ENCODE measurements around the gene BTBD16.

The BTBD16 gene

DNA sequence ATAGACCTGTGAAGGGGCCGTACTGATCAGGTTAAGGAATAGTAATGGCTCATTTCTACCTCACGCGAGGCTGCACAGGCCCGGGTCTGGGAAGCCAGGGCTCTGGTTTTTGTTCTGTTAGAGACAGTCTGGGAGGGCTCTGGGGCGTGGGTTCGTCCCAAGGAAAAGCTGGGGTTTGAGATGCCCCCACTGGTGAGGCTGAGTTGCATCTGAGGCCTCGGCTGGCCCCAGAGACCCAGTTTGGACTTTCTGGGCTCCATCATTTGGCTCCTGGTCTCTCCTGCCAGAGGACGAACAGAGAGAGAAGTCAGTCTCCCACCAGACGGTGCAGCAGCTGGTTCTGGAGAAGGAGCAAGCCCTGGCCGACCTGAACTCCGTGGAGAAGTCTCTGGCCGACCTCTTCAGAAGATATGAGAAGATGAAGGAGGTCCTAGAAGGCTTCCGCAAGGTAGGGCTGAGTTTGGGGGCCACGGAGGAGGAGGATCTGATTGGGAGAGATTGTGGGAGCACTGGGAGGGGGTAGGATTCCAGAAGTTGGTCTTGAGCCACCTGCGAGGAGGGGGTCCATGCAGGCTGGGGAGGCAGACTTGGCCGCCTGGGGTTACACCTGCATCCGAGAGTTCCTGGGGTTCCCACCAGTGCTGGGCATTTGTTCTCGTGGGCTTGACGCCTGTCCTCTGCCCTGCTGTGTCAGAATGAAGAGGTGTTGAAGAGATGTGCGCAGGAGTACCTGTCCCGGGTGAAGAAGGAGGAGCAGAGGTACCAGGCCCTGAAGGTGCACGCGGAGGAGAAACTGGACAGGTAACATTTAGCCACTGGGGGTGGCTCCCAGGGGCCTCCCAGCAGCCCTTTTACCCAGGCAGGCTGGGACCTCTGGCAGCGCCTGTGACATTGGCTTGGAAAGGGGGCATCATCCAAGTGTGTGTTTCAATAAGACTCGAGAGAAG is 22.5 kb upstream of the BTBD16 start:
- no peak for DNase-seq (ENCODE audit: low read depth in 2 of 2)

DNA sequence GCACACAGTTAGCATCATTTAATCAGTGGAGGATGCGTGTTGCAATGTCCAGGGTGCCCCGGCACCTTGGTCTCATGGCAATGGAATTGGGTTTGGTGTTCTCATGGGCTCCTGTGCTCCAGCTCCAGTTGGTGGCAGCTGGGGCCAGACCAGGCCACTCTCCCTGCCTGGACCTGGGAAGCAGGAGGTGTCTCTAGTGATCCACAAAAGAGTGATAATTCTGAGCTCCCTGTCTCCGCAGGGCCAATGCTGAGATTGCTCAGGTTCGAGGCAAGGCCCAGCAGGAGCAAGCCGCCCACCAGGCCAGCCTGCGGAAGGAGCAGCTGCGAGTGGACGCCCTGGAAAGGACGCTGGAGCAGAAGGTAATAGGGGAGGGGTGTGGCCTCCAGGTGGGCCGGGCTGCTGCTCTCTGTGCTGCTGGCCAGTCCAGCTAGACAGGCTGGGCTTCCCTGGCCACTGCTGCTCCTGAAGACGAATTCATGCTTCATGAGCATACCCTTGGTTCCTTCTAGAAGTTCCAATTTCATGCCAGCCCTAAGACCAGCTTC is 21.7 kb upstream of the BTBD16 start:
- DNase-seq (ENCODE audit: low read depth in 2 of 2): no peak

DNA sequence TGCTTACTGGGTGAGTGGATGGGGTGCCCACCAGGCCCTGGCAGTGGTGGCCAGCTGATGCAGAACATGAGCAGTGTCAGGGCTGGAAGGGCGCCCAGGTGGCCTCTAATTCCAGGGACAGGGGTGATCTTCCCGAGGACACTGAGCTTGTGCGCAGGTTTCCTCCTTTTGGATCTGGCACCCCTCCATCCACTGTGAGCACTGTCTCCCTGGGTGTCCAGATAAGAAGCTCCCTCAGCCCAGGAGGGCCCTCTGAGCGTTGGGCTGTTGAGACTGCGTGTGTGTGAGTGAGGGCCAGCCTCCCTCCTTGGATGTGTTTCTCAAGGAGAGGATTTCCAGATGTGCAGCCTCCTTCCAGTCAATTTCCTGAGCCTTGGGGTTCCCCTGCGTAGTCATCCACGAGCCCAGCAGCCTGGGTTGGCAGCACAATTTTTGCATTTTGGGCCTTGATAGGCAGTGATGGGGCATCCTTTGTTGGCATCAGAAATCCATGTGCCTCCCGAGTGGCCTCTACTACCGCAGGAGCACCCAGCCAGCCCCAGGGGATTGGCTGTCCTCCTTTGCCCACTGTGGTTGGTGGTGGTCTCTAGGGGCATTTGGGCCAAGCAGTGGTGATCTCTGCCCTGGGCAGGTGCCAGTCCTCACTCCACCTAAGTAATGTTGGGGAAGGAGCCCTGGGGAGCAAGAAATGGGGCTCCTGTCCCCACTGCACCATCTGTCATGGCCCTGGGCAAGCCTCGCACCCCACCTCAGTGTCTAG is 20.9 kb upstream of the BTBD16 start:
- DNase-seq (ENCODE audit: low read depth in 2 of 2): no peak

DNA sequence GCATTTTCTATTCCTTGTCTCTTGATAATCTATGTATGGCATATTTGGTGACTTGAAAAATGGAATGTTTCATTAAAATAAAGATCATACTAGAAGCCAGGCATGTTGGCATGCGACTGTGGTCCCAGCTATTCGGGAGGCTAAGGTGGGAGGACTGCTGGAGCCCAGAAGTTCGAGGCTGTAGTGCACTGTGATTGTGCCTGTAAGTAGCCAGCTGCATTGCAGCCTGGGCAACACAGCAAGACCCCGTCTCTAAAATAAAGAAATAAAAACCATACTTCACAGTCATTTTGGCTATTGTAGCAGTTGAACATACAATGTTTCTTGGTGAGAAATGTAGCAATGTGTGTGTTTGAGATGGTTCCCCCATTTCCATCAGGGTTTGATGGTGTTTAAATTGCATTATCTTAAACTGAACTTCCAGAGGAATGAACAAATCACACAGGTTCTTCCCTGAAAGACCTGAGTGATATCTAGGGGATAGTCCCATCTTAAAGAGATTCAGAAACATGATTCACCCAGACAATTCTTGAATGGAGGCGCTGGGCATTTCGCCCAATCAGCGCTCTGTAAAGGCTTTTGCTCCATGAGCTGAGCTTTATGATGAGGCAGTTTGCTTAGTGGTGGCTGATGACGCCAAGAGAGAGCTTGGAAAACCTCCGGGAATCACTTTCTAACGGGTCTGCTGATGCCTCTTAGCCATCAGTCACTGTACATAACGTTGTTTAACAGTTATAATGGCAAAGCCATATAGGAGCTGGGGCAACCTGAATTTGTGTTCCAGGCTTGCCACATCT is 19.4 kb upstream of the BTBD16 start:
- no peak for DNase-seq (ENCODE audit: low read depth in 2 of 2)

DNA sequence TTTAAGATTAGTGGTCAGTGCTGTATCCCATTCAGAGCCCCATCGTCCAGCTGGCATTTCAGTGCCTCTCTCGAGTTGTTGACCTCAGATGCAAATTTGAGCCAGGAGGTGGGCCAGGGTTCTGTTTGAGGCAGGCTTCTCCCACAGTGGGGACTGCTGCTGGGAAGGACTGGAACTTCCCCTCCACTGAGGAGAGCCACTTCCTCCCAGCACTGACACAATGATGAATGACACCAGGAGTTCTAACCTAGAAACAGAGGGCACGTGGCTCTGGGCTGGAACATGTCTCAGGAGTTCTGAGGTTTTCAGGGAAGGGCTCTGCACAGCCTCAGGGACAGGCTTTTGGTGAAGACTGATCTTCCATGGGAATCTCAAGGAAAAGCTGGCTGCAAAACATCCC is 18.3 kb upstream of the BTBD16 start:
- DNase-seq (ENCODE audit: low read depth in 2 of 2): no peak

DNA sequence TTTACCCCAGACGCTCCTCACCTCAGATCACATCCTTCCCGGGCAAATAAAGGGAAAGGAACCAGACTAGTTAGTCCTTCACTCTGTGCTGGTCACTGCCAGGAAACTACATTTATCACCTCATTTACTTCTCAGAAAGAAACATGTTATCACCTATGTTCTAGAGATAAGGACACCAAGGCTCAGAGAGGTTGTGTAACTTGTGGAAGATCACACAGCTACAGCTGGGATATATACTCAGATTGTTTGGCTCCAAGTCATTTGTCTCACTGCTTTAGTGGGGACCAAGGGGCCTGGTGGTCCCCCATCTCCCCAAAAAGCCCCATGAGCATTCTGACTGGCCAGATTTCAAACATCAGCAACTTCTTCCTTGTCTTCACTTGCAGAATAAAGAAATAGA is 17.5 kb upstream of the BTBD16 start:
- DNase-seq (ENCODE audit: low read depth in 2 of 2): no peak

DNA sequence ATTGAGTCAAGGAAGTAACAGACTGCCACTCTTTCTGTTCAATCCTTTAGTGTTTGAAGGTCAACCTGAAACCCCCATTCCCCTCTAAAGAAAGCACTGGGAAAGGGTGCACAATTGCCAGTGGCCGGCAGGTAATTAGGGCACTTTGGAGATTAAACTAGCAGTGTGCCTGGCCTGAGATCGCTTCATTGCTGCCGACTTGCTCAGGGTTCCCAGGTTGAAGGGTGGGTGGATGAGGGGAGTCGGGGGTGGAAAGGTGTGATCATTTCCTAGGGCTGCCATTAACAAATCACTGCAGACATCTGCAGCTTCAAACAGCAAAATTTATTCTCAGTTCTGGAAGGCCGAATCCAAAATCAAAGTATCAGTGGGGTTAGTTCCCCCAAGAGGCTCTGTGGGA is 16.3 kb upstream of the BTBD16 start:
- no peak for DNase-seq (ENCODE audit: low read depth in 2 of 2)

DNA sequence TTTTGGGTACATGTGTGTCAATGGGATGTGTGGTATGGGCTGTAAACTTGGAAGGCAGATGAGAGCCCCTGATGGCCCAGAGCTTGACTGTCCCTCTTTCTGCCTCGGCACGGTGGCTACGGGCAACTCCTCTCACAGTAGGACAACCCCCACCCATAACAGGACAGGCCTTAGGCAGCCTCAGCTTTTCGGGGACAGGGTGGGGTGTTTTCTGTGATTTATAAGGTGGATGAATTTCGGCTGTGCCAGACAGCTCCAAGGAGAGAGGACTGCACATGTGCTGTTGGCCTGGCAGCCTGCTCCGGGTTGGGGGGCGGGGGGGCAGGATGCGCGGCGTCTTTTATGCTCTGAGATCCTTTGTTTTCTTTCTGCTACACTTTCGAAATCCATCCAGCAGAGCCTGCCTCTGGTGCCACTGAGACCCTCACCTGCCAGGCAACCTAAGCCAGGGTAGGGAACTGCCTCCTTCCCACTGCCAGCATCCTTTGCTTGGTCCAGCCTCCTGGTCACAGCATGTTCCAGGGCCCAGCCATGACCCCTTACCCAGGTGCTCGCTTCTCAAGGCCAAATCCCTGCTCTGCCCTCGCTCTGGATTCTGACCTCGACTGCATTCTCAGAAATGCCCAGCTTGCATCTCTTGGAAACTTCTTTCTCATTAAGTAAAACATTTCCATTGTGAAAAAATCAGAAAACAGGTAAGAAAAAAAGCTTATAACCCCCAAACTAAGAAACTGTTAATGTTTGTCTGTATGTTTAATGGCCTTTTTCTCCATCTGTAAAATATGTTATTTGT is 15.4 kb upstream of the BTBD16 start:
- DNase-seq (ENCODE audit: low read depth in 2 of 2): no peak

DNA sequence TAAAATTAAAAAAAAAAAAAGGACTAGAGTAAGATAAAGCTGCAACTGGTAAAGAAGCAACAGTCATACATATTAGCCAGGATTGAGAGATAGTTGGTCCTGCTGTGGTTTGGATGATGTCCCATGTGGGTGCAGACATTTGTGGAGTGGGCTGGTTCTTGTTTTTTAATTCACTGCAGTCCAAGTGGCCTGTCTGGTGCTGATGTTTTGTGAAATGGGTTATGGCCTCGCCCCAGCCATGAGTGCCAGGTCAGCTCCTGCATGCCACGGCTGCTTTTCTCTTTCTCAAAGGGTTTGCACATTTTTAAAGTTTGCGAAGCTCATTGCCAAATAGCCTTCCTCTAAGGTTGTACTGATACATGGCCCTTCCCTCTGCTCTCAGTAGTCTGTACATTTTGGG is 14.1 kb upstream of the BTBD16 start:
- DNase-seq (ENCODE audit: low read depth in 2 of 2): no peak

DNA sequence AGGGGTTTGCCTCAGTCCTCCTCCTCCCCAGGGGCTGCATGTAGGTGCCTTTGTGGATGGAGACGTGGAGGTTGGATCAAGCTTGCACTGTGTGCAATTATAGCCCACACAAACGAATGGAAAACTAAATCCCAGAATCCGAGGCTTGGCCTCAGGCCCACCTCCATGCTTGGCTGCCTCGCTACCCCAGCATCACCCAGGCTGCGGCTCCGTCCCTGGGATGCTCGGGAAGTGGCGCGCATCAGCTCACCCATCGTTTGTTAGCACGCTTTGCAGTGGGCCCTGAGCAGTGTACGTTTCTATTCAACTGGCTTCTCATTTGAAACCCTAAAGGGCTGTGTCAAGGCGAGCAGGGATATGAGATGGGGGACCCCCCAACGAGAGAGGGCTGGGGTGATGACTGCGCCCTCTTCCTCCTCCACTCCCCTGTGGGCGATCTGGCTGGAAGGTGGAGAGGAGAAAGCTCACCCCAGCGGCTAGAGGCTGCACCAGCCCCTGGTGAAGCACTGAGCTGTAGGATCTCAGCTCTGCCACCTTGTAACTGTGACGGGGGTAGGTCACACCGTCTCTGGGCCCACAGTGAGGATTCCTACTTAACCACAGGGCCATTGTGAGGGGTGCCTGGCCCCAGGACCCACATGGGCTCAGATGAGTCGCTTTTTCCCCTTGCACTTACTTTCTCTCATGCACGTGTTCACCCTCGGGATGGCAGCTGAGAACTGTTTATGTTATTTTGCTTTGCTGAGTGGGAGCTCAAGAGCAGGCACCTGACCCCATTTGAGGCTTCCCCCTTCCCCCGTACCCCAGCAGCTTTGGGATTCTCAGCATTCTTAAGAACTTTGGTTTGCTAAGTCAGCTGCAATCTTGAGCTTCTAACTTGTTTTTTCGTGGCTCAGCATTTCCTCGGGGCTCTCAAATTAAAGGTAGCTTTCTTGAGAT is 12.7 kb upstream of the BTBD16 start:
- no peak for DNase-seq (ENCODE audit: low read depth in 2 of 2)

DNA sequence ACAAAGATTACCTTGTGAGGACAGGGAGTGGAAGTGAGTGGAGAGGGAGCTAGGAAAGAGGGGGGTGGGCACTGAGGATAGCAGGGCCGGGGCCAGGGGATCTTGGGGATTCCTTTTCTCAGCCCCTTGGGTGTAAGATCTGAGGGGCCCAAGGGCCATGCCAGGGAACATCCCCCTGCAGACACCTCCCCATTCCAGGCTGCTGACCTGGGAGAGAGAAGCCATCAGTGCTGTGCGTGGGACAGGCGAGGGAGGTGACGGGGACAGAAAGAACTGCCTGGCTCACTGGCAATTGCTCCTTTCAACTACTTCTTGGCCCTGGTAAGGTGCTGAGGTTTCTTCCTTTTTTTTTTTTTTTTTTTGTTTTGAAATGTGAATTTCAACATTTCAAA is 12.0 kb upstream of the BTBD16 start:
- DNase-seq (ENCODE audit: low read depth in 2 of 2): no peak

DNA sequence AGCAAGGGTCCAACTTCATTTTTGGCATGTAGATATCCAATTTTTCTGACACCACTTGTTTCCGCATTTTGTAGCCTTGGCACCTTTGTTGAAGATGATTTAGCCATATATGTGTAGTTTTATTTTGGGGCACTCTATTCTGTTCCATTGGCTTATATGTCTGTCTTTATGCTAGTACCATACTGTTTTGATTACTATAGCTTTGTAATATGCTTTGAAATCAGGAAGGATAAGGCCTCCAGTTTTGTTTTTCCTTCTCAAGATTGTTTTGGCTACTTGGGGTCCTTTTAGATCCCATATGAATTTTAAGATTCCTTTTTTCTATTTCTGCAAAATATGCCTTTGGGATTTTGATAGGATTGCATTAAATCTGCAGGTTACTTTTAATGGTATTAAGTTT is 9.5 kb upstream of the BTBD16 start:
- no peak for DNase-seq (ENCODE audit: low read depth in 2 of 2)

DNA sequence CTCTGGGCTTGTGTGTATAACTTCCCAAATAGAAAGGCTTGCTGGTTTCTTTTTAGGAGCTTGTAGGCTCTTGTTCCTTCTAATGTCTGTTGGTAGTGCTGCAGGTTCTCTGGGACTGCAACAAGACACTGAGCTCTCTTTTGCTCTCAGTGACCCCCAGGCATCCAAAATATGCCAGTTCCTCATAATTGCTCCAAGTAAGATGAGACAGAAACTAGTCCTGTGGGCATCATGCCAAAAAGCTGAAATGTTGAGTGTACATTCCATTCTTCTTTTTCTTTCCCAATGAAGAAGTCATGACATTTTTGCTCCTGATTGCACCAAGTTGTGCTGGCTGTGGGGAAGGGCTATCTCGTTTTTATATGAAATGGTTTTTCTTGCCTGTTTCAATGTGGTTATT is 7.1 kb upstream of the BTBD16 start:
- peak; percentile 89 to 91 for DNase-seq (ENCODE audit: low read depth in 2 of 2)

DNA sequence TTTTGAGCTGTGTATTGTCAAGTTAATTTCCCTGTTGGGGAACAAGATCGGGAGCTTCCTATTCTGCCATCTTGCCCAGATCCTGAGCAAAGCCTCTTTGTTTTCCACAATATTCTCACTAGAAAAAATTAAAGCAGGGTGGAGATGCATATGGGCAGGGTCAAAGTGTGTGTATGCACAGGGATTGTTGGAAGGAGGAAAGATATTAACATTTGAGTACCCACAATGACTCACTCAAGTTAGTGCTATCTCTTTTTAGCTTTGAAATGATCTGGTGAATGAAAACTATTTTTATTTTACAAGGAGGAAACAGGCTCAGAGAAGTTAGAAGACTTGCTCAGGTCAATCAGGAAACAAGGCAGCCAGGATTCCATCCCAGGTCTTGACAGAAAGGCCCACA is 6.7 kb upstream of the BTBD16 start:
- DNase-seq (ENCODE audit: low read depth in 2 of 2): no peak

DNA sequence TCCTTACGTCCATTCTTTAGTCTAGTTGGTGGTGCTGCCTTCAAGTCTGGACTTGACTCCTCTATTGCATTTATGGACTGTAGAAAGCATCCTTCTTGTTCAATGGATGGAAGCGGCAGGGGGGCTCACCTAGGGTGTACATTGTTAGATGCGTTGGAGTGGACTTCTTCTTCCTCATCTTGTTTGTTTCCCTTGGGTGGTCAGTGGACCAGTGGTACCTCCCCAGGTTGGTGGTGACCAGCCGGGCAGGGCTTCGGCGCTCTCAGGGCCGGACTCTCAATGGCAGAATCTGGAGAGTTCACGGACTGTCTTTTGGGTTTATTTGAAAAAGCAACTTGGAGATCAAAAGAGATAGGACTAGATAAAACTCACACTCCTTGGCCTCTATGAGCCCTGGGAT is 6.2 kb upstream of the BTBD16 start:
- DNase-seq (ENCODE audit: low read depth in 2 of 2): no peak

DNA sequence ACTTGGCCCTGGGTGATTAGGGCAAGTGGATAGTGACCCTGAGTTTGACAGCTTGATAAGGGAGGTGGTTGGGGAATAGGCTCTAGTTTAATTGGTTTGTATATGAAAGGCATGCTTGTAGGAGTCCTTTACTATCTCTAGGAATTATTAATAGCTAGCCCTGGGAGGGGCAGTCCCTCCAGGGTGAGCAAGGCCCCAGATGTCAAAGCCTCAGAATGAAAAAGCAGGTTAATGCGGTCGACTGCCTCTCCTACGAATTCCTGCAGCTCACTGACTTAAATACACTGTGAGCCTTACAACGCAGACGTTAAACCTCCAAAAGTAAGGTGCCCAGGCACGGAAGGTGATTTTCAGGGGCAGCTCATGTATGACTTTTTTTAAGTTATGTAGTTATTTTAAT is 5.2 kb upstream of the BTBD16 start:
- no peak for DNase-seq (ENCODE audit: low read depth in 2 of 2)

DNA sequence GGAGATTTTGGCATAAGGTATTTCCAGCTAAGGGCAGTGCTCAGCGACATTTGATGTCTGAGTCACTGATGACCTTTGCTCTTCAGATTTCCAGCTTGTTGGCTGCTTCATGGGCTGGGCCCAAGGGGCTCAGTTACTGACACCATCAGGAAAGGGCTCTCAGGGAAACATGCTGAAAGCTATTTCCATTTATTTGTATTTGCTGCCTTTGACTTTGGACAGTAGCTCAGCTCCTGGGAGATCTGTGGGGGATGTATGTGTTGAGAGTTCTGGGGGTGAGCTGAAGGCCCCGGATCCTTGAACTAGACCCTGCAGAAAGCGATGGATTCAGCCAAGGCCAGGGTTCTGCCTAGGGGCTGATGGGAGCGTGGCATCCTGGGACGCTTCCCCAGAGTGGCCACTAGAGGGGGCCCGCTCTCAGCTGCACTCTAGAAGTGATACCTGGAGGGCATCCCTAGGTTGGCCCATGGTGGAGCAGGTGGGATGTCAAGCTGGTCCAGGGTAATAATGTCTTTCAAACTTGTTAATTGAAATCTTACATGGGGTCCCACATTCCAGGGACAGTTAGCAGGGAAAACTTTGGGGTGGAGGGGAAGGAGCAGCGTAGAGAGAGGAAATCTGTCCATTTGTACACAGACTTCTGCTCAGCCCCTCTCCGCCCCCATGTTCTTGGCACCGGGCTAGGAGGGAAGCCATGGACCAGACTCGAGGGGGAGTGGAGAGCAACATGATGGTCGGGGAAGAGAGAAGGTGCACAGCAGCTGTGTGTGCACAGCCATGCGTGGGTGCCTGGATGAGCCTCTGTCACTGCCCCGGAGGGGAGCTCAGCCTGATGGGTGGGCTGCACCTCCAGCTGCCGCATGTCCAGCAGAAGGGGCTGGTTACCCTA is 3.0 kb upstream of the BTBD16 start:
- no peak for DNase-seq (ENCODE audit: low read depth in 2 of 2)

DNA sequence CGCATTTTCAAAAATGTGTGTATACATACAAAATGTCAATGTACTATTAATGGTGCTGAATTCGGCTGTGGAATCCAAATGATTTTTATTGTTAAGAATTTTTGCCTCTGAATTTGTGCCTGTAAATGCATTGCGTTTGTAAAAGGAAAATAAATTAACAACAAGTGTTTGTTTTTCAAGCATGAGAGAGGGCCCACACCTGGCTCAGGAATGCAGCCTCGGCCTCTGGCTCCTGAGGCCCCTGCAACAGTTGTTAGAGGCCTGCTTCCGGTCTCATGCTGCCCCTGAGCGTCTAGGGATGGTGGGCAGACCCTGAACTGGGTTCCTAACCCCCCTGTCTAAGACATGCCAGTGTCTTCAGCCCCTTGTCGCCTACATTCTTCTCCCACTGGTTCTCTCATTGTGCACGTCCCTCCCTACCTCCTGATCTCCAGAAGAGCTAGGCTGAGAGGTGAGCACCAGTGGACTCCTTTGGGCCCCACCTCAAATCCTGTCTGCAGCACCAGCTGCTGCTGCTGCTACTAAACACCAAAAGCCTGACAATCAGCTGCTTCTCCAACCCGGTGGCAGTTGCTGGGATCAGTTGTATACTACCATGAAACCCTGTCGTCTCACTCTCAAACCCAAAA is 1.9 kb upstream of the BTBD16 start:
- DNase-seq (ENCODE audit: low read depth in 2 of 2): no peak

Measured in fibroblast of skin of left quadriceps (primary cell).